HG02938 (cell line): ENCODE results near the gene SPECC1L.

Source experiments
- ATAC-seq: cut with Tn5 transposase; IDR thresholded peaks from one replicate; pipeline ENCODE4 v1.9.1; 2021; ENCODE audit warnings: mild to moderate bottlenecking, moderate library complexity; ENCODE audit not compliant: unreplicated experiment

The SPECC1L gene

DNA sequence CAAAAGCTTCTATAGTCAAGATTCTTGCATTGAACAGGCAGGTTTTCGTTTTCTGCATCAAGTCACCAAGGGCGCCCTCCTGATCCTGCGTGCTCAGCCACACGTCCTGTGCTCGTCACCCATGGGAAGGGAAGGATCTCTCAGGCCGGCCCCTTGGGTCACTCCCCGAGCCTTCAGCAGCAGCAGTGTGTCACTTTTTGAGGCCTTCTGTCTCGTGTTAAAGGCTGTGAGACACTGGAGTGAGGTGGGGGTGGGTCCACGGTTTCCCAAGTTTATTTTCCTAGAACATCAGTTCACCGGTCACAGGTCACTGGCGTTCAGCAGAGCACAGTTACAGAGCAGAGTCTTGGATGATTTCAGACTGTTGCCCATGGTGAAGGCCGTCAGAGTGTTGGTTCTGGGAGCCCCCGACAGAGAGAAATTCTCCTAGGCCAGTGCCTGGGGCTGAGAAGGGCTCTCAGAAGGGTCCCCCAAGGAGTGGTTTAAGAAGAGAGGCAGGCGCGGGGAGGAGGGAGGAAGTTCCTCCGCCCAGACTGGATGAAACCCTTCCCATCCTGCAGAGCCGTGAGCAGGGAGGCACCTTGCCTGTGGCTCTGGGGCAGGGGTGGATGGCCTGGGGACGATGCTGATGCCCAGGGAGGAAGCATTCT lies 143.2 kb downstream of the SPECC1L start:
- ATAC-seq, result no peak

DNA sequence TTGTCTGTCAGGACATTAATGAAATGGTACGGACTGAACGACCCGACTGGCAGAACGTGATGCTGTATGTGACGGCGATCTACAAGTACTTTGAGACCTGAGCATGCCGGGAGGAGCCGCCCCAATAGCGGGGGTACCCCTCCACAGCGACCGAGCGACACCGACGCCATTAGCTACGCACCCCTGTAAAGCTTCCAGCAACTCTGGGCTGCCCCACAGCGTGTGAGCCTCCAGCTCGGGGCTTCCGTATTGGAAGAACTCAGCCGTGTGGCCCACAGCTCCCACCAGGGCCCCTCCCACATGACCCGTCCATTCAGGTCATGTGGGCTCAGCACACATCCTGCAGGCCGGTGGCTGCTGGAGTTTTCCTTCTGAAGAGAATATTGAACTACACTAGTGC lies 143.9 kb downstream of the SPECC1L start:
- ATAC-seq, result no peak

DNA sequence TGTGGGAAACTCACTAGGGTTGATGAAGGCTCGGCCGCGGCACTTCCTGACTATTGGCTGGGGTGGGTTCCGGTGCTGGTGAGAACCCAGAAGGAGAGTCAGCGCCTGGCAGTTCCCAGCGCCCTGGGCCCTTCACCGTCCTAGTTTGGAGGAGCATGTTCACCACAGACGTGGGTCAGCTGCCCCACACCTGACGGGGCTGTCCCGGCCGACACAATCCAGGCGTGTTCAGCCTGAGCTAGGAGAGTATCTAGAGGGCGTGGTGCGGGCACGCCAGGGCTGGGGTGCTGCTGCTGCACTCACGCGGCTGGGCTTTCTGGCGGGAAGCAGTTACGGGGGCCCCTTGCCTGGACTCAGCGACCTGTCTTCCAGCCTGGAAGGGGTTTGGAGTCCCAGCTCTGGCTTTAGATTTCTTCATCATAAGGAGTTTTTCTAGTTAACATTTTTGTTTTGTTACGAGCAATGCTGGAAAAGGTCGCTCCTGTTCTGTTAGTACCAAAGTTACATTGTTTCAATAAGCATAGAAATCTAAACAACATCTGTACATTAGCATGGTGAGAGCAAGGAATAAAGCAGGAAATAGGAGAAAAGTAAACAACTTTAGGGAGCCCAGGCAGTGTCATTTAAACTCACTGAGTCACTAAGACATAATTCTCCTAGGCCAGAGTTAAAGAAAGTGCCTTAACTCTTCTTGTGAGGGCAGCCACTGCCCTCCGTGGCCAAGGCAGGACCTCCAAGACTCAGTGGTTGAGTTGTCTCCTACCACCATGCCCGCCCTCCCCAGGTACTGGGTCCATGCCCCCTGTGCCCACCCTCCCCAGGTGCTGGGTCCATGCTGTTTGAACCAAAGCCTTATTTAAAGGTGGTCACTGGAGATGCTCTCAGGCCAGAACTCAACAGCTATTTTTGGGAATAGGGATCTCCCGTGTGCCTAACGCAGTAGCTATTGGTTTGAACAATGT lies 144.6 kb downstream of the SPECC1L start:
- no peak for ATAC-seq

DNA sequence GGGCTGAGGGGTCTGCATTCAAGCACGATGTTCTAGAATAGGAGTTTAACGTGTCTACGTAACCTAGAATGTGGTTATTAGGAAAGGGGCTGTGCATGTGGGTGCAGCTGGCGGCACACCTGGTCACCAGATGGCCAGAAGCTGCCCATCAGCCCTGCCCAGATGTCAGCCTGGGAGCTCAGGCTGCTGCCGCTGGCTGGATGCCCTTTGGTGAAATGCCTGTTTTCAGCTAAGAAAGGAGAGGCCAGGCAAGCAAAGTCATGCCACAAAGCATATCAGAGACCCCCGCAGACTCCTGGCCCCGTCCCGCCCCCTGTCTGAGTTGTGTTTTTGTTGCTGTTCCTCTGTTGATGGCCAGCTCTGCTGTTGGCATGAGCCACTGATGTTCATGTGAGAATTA lies 145.5 kb downstream of the SPECC1L start:
- no peak for ATAC-seq

DNA sequence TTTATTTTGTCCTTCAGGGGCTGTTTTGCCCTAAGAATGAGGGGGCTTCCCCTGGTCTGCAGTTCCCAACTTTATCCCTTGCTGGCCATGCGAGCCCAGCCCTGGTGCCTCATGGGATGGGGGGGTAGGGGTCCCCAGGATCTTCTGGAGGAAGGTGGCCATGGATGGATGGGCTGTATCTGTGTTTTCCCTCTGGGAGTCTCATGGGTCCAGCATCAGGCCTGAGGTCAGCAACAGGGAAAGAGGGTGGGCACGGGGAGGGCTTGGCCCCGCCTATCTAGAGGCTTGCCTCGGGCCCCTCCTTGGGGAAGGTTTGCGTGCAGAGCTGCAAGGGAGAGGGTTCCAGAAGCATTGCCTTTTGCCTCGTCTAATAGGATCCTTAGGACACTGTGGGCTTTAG lies 146.0 kb downstream of the SPECC1L start:
- no peak for ATAC-seq

DNA sequence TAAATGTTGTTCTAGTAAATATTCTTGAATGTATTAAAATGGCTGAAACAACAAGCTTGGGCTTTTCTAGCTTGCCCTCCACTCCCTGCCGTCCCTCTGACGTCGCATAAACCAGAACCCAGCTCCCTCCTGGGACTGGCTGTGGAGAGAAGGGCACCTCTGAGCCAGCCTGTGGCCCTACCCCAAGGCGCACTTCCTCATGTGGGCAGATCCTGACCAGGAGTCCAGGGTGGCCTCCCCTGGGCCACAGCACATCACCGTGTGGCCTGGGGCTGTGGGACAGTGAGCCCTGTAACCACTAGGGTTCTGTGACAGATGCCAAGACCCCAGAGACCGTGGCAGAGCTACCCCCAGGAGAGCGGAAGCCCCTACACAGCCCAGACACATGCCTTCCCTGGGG lies 146.6 kb downstream of the SPECC1L start:
- no peak for ATAC-seq

DNA sequence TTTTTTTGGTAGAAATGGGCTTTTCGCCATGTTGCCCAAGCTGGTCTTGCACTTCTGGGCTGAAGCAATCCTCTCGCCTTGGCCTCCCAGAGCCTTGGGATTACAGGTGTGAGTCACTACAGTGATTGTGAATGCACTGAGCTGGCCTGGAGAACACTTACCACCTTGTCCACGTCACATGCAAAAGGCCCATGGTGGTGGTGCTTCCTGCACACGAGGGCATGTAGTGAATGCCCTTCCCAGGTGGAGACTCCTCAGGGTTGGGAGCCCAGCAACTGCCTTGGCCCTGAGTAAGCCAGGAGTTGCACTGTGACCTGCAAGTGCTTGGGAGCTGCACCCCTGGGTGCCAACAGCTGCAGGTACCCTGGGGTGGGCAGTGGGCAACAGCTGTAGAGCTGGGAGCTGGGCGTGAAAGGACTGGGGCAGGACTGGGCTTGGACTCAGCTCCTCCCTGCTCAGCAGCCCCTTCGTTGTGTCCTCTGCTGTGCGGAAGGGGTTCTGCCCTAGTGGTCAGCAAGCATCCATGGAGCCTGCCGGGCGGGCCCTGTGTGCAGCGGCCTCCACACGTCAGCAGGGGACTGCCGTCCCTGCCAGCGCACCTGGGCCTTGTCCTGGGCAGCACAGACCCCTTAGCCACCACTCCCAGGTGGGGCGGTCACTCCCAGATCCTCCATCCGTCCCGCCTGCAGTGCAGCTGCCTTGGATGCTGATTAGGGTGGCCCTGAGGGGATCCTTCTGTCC lies 147.4 kb downstream of the SPECC1L start:
- ATAC-seq, result no peak

DNA sequence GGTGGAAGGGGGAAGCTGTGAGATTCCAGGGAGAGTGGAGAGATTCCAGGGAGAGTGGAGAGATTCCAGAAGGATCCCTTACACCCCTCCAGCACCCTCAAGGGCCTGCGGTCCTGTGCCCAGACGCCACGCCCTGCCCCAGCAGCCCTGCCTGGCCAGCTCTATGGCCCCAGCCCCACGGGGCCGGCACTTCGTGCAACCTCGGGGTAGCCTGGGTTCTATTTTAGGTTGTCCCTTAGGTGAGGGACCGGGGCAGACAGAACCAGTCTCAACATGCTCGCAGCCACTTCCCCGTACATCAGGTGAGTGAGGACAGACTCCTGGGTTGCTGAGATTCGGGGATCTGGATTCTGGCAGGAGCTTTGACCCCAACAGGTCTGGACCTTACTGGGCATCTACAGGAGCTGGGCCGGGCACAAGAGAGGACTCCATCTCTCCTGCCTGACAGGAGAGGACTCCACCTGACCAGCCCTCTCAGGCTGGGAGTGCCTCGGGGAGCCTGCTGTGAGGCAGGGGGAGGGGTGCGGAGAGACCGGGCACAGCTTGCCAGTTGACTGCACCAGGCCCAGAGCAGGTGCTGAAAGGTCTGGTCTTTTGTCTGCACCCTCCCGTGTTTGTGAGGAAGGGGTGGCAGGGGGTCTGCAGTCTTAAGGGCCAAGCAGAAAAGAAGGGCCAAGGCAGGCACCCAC lies 148.3 kb downstream of the SPECC1L start:
- ATAC-seq, result no peak

DNA sequence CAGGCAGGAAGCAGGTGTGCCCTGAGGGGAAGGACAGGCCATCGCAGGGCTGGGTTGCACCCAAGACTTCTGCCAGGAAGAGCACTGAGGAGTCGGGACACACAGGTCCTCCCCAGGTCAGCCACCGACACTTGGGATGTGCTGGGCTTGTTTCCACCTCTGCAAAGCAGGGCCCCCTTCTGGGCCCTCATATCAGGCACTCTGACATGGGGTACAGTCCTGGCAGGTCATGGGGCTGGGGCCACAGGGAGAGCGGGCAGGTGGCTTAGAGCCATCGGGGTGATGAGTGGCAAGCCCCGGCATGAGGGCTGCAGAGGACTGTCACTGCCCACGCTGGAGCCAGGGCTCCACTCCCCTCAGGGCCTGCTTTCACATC lies 148.8 kb downstream of the SPECC1L start:
- ATAC-seq, result no peak

DNA sequence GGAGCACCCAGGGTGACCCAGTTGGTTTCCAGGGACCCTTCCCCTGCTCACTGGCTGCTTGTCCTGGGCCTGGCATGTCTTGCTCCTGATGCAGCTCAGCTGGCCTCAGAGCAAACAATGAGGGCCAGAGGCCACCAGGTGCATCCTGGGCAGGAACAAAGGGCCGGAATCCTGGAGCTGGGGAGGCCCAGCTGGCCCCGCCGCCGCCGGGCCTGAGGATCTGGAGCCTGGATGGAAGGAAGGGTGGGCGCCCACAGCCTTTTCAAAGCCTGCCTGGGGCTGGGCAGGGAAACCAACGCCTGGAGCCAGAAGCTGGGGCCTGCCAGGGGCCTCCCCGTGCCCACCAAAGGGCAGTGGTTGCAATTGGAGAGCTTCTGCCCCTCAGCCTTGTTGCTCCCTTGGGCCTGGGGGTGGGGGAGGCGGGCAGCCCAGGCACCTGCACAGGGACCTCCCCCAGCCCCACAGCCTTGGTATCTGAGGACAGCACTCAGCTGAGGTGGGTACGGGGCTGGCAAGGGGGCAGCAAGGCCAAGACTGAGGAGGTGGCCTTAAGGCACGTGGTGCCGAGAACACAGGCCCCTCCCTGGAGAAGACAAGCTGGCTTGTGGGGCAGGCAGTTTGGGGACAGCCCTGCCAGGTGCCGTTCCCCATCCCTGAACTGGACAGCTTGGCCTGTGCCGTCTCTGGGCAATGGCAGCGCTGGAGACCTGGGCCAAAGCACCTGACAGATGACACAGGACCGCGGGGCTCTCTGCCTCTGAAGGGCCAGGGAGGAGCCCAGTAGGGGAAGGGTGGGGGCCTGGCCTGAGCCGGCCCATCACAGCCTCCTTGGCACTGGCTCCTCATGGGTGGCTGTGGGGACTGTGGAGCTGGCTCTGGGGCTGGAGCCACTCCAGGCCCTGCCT lies 149.7 kb downstream of the SPECC1L start:
- ATAC-seq, result no peak

DNA sequence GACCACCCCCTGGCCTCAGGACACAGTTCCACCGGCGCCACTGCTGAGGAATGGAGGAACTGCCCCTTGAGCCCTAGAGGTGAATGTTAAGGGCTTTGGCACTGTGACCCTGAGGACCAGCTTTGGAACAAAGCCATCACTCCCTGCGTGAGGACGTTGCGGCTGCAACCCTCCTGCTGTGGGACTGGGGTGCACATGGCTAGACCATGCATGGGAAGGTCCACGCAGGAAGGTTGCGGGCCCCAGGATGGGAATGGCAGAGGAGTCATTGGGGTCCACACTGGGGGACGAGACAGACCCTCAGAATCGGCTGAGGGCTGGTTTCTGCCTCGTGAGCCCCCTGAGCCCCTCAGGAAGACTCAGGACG lies 150.3 kb downstream of the SPECC1L start:
- ATAC-seq, result no peak

DNA sequence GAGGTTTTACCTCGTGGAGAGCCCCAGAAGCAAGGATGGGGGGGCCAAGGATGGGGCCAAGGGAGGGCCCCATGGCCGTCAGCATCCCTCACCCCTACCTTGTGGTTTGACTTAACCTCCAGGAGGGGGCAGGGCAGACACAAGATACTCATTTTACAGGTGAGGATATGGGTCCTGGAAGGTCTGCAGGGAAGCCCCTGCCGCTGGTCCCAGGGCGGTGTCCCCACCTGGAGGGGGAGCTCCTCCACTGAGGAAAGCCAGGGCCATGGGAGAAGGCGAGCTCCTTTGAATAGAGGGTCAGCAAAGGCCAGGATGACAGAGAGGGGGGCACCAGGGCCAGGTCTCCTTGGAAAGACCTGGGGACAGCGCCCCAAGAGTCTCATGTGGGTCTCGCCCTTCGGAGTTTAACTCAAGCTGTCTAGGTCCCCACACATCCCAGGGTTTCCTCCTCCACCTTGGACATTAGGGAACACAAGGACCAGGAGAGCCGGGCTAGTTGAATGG lies 150.8 kb downstream of the SPECC1L start:
- ATAC-seq, result no peak

DNA sequence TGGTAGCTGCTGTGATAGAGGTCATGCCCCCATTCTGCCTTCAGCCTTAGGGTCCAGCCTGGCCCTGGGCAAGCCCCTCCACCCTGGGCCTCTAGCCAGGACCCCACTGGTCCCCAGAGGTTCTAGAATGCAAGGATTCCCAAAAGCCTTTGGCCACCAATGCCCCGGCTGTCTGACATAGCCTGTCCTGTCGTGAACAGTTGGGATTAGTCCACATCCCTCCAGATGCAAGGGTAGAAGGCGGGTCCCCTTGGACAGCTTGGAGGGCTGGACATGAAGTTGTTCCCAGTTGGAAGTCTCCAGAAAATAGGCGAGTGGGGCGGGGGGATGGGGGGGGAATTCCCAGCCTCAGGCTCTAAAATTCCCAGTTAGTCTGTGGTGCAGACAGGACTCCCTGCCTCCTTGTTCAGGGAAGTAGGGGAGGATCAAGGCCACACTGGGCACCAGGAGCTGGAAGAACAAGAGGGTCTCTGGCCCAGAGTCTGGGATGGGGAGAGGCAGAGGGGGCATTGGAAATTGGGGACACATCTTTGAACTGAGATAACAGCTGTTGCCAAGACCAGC lies 151.6 kb downstream of the SPECC1L start:
- no peak for ATAC-seq

DNA sequence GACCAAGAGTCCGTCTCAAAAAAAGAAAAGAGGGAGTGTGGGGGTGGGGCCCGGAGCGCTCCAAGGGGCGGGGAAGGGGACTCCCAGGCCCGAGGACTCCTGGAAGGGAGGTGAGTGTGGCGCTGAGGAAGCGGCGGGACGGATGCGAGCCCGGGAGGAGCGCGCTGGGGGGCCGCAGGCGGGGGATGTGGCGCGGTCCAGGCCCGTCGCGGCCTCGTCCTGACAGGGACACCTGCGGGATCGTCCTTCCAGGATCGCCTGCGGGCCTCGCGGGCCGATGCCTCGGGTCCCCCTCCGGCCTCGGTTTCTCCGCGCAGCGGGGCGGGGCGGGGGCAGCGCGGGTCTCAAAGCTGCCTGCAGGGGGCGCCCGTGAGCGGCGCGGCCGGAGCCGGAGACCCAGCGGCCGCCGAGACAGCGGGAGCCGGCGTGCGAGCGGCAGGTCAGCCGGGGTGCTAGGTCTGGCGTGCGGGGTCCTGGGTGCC lies 152.9 kb downstream of the SPECC1L start:
- ATAC-seq, result no peak

DNA sequence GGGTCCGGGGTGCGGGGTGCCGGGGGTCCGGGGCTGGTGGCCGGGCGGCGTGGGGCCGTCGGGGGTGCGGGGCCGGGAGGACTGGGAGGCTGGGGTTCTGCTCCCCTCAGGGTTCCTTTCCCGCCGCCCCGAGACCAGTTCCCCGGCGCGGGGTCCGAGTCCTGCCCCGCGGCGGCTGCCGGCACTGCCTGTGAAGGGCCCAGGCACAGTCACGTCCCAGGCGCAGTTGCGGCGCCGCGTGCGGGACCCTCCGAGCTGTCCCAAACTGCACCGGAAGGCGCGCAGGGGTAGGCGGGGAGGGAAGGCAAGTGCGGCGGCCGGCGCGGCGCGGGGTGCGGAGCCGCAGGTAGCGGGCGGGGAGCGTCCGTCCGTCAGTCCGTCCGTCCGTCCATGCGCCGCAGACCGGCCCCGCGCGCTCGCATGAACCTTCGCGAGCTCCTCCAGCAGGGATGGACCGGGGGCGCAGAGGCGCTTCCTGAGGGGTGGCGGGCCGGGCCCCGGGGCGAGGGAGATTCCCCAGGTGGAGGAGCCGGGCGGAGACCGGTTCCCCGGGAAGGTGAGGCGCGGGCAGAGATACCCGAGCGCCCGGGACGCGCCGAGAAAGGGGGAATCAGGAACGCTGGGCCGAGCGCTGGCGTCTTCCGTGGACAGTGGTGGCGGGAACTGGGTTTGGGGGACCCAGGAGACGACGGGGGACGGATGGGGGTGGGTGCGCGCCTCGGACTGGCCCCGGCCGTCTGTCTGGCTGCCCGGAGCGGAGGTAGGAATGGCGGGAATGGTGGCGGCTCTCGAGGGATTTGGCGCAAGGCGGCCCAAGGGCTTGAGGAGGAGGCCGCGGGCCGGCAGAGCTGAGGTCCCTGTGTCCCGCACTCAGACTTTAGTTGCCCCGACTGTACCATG lies 153.6 kb downstream of the SPECC1L start:
- ATAC-seq, result no peak

DNA sequence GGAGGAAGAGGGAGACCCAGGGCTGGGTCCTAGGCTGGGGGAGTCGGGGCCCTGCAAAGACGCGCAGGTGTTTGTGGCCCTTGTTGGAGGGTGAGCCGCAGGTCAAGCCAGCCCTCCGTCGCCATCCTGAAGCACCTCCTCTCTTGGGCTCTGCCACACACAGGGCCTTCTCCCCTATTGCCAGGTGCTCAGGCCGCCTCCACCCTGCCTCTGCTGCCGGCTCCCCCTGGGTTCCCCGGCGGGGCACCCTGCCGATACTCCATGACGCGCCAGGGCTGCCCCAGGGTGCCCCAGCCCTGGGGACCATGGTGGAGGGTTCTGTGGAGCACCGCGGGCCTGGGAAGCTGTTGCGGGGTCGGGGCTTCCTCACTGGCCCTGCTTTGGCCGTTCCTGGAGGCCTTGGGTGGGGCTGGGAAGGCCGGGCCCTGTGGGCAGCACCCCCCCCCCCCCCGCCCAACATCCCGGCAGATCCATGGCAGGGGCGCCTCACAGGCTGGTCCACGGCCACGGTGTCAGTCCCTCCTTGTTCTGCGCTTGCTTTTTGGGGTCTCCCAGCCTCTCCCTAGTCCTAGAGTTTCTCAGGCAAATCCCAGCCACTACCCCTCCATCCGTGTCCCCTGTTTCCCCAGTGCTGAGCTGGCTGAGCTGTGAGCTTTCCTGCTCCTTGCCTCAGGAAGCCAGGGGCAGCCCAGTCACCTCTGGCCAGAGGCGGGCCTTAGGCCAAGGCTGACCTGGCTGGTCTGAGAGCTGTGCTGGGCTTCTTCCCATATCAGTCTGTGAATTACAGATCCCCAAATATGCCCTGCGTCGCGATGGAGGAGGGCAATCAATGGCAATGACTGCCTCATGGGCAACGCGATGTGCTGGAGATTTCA lies 154.5 kb downstream of the SPECC1L start:
- ATAC-seq, result no peak

DNA sequence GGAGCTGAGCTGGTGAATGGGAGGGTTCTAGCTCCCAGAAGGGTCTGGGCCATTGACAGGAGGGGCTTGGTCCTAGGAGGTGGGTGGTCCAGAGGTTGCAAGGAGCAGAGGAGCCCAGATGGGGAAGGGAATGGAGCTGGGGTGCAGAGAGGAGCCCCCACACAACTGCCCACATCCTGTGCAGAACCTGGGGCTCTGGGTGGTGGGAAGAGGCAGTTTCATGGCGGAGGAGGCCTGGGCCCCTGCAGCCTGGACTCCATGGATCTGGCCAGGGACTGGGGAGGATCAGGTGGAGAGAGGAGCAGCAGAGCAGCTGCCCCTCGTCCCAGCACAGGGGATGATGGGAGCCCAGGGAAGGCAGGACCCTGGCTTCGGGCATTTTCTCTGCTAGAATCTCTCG lies 155.8 kb downstream of the SPECC1L start:
- no peak for ATAC-seq
